SK-N-SH (cell line): ENCODE measurements around the gene CHKB.

ENCODE experiments used
- NFIC ChIP-seq: IDR thresholded peaks from 2 replicates; pipeline ENCODE4 v1.4.0; 2012; ENCODE audit warnings: borderline replicate concordance
- TF ChIP-seq, protein P1 (sequence below): fragments of 200-600 bp; sonication (generic); IDR thresholded peaks from 2 replicates; pipeline ENCODE4 v1.6.1; 2017; ENCODE audit warnings: antibody characterized with exemption, mild to moderate bottlenecking, moderate library complexity

- TF ChIP-seq NFIC, result no peak
- TF ChIP-seq, protein P1, sequence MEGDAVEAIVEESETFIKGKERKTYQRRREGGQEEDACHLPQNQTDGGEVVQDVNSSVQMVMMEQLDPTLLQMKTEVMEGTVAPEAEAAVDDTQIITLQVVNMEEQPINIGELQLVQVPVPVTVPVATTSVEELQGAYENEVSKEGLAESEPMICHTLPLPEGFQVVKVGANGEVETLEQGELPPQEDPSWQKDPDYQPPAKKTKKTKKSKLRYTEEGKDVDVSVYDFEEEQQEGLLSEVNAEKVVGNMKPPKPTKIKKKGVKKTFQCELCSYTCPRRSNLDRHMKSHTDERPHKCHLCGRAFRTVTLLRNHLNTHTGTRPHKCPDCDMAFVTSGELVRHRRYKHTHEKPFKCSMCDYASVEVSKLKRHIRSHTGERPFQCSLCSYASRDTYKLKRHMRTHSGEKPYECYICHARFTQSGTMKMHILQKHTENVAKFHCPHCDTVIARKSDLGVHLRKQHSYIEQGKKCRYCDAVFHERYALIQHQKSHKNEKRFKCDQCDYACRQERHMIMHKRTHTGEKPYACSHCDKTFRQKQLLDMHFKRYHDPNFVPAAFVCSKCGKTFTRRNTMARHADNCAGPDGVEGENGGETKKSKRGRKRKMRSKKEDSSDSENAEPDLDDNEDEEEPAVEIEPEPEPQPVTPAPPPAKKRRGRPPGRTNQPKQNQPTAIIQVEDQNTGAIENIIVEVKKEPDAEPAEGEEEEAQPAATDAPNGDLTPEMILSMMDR, result no peak
Observed at GRCh38 chr22:50611341-50612060, 28.9 kb upstream of the CHKB start.
